ENCODE data around the gene OPN1SW. TPM values are rescaled to one million over a fixed set of nuclear protein-coding genes. Genes with fewer than 3 reads are reported as not detected.

The OPN1SW gene
- total RNA-seq, 1 donor from 2014 or later: not detected

DNA sequence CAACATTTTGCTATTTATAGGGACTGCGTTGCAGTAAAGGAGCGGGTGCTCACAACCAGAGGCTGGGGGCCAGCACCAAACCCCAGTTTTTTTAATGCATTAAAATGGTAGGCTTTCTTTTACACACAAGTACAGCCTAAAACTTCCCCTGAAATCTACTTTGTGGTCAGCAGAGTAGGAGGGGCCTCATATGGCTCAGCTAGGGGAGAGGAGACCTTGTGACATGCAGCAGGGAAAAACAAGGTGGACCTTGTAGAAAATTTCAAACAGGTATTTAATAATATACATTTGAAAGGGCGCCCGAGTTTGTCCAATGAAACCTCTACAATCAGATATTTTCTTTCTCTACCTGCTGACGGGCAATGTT is 17.6 kb upstream of the OPN1SW start:
- Histone ChIP-seq H3K9me3 (no peaks in the 10 kb centered on the region), H3K4me3 (peak overlapping the region in 1 of 2 donors; percentile 89), H3K27me3 (no peaks in the 10 kb centered on the region), H3K4me1 (peaks cover 7 to 12% of the 10 kb centered on the region in 2 donors), H3K27ac (no peak overlapping the region), H3K36me3 (no peaks in the 10 kb centered on the region)
- intact Hi-C loops (cut with DNase I): loop anchor here (5.0 kb wide), 2 partner anchors 36 to 69 kb away; partner anchors contain the start of gene ATP6V1F
- DNase-seq (ENCODE audit: low spot score in 2 of 2): no peak
- TF ChIP-seq, protein P1, sequence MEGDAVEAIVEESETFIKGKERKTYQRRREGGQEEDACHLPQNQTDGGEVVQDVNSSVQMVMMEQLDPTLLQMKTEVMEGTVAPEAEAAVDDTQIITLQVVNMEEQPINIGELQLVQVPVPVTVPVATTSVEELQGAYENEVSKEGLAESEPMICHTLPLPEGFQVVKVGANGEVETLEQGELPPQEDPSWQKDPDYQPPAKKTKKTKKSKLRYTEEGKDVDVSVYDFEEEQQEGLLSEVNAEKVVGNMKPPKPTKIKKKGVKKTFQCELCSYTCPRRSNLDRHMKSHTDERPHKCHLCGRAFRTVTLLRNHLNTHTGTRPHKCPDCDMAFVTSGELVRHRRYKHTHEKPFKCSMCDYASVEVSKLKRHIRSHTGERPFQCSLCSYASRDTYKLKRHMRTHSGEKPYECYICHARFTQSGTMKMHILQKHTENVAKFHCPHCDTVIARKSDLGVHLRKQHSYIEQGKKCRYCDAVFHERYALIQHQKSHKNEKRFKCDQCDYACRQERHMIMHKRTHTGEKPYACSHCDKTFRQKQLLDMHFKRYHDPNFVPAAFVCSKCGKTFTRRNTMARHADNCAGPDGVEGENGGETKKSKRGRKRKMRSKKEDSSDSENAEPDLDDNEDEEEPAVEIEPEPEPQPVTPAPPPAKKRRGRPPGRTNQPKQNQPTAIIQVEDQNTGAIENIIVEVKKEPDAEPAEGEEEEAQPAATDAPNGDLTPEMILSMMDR (IDR thresholded peaks at IDR 0.05): no peak

DNA sequence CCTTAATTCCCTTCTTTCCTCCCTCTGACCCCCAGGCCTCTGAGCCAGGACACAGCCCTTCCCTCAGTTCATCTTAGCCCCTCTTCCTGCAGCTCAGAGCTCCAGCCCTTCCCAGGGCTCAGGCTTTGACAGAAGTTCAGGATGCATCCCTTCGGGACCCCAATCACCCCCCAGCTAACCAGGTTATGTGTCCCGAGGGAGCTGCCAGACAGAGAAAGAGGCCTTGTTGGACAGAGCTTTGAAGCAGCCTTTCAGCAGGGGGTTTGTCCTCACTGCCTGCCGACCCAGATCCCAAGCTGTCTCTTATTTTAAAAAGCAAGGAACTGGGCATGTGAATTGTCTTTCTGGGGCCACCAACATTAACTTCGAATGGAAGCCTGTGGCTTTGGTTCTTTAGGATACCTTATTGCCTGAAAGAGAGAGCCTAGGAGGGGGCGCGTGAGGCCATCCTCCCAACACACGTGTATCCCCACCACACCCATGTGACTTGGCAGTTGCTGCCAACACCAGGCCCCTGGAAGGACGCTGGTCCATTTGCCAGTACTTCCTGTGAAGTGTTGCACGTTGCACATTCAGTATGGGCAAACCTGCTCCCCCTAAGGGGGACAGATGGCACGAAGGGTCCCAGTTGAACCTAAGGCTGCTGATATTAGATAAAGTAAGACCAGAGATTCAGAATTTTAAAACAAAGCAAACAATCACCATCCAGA is 17.0 kb upstream of the OPN1SW start:
- intact Hi-C loops (cut with DNase I): loop anchor here (5.0 kb wide), 2 partner anchors 35 to 70 kb away; partner anchors contain the start of gene ATP6V1F
- DNase-seq (ENCODE audit: low spot score in 2 of 2): no peak
- TF ChIP-seq, protein P1 (IDR thresholded peaks at IDR 0.05): no peak
- H3K9me3 ChIP-seq: no peaks in the 10 kb centered on the region
- peak overlapping the region in 1 of 2 donors; percentile 89 for H3K4me3 ChIP-seq
- H3K4me1 ChIP-seq: peaks cover 7 to 12% of the 10 kb centered on the region in 2 donors
- H3K36me3 ChIP-seq: no peaks in the 10 kb centered on the region
- H3K27ac ChIP-seq: no peak overlapping the region
- H3K27me3 ChIP-seq: no peaks in the 10 kb centered on the region

DNA sequence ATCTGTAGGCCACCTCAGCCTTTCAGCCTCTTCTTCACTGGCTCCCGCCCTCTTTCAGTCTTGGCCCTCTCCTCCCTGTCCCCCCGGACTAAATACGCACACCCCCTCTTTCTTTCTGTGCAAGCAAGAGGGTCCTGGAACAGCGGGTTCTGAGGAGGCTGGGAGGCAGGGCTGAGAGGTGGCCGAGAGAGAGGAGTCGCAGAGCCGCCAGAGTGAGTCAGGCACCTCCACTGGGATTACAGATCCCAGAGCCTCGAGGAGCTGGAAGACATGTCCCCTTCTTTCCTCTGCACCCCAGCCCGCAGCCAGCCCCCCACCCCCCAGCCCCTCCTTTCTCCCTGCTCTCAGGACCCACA is 16.4 kb upstream of the OPN1SW start:
- DNase-seq (ENCODE audit: low spot score in 2 of 2): no peak
- Histone ChIP-seq H3K4me1 (peaks cover 7 to 12% of the 10 kb centered on the region in 2 donors), H3K36me3 (no peaks in the 10 kb centered on the region), H3K27ac (peak overlapping the region in 1 of 2 donors; percentile 78), H3K9me3 (no peaks in the 10 kb centered on the region), H3K27me3 (no peaks in the 10 kb centered on the region), H3K4me3 (peak overlapping the region; percentile 74 to 89)
- intact Hi-C loops (cut with DNase I): loop anchor here (1.0 to 5.0 kb wide), 4 partner anchors 35 to 70 kb away; partner anchors contain the start of genes ATP6V1F, CALU and FLNC
- TF ChIP-seq, protein P1 (IDR thresholded peaks at IDR 0.05): no peak

DNA sequence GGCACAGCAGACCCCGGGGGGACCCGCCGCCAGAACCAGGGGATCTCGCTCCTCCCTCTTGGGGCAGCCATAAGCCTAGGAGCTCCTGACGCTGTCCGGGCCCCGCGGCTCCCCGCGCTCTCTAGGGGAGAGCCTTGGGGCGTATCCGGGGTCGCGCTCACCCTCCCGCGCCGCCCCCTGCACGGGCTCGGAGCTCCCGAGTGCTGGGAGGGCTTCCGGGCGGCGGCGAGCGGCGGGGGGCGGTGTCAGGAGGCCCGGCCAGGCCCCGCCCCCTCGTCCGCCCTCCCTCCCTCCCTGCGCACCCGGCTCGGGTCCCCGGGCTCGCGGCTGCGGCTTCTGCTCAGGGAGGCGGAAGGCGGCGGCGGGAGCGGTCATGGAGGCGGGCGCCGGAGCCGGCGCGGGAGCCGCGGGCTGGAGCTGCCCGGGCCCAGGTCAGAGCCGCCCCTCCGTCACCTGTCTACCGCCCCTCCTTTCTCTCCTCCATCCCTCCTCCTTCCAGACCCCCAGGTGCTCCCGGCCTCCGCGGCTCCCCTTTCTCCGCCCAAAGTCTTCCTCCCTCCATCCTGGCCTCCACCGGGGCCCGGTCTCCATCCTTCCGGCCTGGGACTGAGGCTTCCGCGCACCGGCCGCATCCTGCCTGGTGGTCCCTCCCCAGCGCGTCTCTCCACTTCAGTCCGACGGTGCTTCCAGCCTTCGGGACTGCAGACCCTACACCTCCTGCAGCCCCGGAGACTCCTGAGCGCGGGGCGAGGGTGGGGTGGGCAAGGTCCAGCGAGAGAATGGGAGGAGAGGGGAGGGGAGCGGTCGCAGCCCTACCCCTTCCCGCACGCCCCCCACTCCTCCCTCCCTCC is 15.8 kb upstream of the OPN1SW start, which contains the start of gene CCDC136:
TSS of gene CCDC136 (plus strand) at position 848 of the 851 bp plus-strand sequence. CDS start 444 bp downstream, outside the sequence.
- no peaks in the 10 kb centered on the region for H3K9me3 ChIP-seq
- H3K4me1 ChIP-seq: peaks cover 7 to 12% of the 10 kb centered on the region in 2 donors
- TF ChIP-seq, protein P1 (IDR thresholded peaks at IDR 0.05): no peak
- H3K36me3 ChIP-seq: no peaks in the 10 kb centered on the region
- intact Hi-C loops (cut with DNase I): loop anchor here (1.0 to 5.0 kb wide), 4 partner anchors 34 to 71 kb away; partner anchors contain the start of genes ATP6V1F, CALU and FLNC
- peak within 1 kb of the TSS; percentile 74 to 89 for H3K4me3 ChIP-seq
- DNase-seq (ENCODE audit: low spot score in 2 of 2): peak; percentile 17 to 86
- peak within 1 kb of the TSS; percentile 55 to 78 for H3K27ac ChIP-seq
- no peaks in the 10 kb centered on the region for H3K27me3 ChIP-seq

DNA sequence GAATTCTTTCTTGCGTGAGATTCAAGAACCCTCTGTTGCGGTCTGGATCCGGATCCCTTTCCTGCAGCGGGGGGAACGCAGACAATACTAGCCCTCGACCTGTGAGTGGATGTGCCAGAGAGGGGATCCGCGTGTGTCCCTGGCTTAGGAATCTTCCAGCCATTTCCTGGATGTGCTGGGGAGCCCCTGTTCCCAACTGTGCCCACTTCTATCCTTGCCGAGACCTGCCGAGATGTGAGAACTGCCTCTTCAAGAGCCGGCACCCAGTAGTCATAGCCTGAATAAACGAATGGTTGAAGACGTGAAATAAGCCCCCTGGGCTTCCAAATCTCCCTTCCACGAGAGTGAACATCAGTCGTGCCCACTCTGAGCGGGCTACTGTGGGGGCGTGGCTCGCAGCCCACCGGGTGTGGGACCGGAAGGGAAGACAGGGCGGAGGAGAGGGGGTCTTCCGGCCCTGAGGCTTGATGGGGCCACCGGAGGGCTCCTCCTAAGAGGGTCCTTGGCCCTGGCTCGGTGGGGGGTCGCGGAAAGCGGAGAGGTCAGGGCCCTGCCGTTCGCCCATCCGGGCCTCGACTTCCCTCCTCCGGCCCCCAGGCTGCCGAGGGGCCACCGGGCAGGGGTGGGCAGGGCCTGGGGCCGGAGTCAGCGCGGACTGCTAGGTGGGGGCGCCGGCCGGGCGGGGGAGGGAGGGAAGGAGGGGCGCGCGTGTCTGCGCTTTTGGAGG is 14.9 kb upstream of the OPN1SW start:
- TF ChIP-seq, protein P1 (IDR thresholded peaks at IDR 0.05): no peak

More for the DNA sequence above, 14.9 kb upstream of the OPN1SW start:
- peak overlapping the region; percentile 55 to 78 for H3K27ac ChIP-seq
- H3K9me3 ChIP-seq: no peaks in the 10 kb centered on the region
- no peaks in the 10 kb centered on the region for H3K27me3 ChIP-seq
- peaks cover 7 to 12% of the 10 kb centered on the region in 2 donors for H3K4me1 ChIP-seq
- peak overlapping the region; percentile 74 to 89 for H3K4me3 ChIP-seq
- no peaks in the 10 kb centered on the region for H3K36me3 ChIP-seq
- intact Hi-C loops (cut with DNase I): loop anchor here (1.0 to 5.0 kb wide), 4 partner anchors 33 to 72 kb away; partner anchors contain the start of genes ATP6V1F, CALU and FLNC
- no peak for DNase-seq (ENCODE audit: low spot score in 2 of 2)

Data from ascending aorta (tissue), 2 donors.